ENCODE measurements around the gene CTNNA1.

GRCh38 chr5:138961729-138962128, 208.5 kb downstream of the CTNNA1 start:
- TF ChIP-seq POLR2A (IDR thresholded peaks at IDR 0.05), result no peak
- TF ChIP-seq, protein P1, sequence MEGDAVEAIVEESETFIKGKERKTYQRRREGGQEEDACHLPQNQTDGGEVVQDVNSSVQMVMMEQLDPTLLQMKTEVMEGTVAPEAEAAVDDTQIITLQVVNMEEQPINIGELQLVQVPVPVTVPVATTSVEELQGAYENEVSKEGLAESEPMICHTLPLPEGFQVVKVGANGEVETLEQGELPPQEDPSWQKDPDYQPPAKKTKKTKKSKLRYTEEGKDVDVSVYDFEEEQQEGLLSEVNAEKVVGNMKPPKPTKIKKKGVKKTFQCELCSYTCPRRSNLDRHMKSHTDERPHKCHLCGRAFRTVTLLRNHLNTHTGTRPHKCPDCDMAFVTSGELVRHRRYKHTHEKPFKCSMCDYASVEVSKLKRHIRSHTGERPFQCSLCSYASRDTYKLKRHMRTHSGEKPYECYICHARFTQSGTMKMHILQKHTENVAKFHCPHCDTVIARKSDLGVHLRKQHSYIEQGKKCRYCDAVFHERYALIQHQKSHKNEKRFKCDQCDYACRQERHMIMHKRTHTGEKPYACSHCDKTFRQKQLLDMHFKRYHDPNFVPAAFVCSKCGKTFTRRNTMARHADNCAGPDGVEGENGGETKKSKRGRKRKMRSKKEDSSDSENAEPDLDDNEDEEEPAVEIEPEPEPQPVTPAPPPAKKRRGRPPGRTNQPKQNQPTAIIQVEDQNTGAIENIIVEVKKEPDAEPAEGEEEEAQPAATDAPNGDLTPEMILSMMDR (IDR thresholded peaks at IDR 0.05), result no peak

Measured in adrenal gland (tissue), 5 donors.